ENCODE data around the gene APOOL.

- TF ChIP-seq CEBPB (IDR thresholded peaks at IDR 0.05; ENCODE audit: borderline replicate concordance in 1 of 2, low read depth in 2 of 2, low read length in 2 of 2), result no peak
- TF ChIP-seq ZNF384 (IDR thresholded peaks at IDR 0.05; ENCODE audit: borderline replicate concordance, low read depth, low read length), result no peak
- TF ChIP-seq, protein P1, sequence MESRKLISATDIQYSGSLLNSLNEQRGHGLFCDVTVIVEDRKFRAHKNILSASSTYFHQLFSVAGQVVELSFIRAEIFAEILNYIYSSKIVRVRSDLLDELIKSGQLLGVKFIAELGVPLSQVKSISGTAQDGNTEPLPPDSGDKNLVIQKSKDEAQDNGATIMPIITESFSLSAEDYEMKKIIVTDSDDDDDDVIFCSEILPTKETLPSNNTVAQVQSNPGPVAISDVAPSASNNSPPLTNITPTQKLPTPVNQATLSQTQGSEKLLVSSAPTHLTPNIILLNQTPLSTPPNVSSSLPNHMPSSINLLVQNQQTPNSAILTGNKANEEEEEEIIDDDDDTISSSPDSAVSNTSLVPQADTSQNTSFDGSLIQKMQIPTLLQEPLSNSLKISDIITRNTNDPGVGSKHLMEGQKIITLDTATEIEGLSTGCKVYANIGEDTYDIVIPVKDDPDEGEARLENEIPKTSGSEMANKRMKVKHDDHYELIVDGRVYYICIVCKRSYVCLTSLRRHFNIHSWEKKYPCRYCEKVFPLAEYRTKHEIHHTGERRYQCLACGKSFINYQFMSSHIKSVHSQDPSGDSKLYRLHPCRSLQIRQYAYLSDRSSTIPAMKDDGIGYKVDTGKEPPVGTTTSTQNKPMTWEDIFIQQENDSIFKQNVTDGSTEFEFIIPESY (IDR thresholded peaks at IDR 0.05), result no peak
- TF ChIP-seq FOS (IDR thresholded peaks at IDR 0.05; ENCODE audit: borderline replicate concordance, extremely low read depth, insufficient read length), result no peak
- TF ChIP-seq NBN (IDR thresholded peaks at IDR 0.05), result no peak
- TF ChIP-seq, protein P2, sequence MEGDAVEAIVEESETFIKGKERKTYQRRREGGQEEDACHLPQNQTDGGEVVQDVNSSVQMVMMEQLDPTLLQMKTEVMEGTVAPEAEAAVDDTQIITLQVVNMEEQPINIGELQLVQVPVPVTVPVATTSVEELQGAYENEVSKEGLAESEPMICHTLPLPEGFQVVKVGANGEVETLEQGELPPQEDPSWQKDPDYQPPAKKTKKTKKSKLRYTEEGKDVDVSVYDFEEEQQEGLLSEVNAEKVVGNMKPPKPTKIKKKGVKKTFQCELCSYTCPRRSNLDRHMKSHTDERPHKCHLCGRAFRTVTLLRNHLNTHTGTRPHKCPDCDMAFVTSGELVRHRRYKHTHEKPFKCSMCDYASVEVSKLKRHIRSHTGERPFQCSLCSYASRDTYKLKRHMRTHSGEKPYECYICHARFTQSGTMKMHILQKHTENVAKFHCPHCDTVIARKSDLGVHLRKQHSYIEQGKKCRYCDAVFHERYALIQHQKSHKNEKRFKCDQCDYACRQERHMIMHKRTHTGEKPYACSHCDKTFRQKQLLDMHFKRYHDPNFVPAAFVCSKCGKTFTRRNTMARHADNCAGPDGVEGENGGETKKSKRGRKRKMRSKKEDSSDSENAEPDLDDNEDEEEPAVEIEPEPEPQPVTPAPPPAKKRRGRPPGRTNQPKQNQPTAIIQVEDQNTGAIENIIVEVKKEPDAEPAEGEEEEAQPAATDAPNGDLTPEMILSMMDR (IDR thresholded peaks at IDR 0.05 in 2 of 3, conservative IDR thresholded peaks at IDR 0.05 in 1 of 3; ENCODE audit: control insufficient read depth in 2 of 3, extremely low read depth in 1 of 3, insufficient read depth in 1 of 3, low read depth in 3 of 3, low read length in 3 of 3), result peak; percentile 7 to 44 (median 10); a peak in 3 of 6 replicates
- no peak for TF ChIP-seq FOXM1 (IDR thresholded peaks at IDR 0.05; ENCODE audit: low read depth, low read length)
- no peak for TF ChIP-seq NRF1 (conservative IDR thresholded peaks at IDR 0.05; ENCODE audit: low read depth, low read length)
- TF ChIP-seq NFIC (IDR thresholded peaks at IDR 0.05; ENCODE audit: low read depth, low read length), result no peak
- TF ChIP-seq JUND (IDR thresholded peaks at IDR 0.05; ENCODE audit: low read depth, low read length), result no peak
- no peak for TF ChIP-seq ZNF274 (IDR thresholded peaks at IDR 0.05; ENCODE audit: insufficient read depth, insufficient read length)
- no peak for TF ChIP-seq SRF (IDR thresholded peaks at IDR 0.05; ENCODE audit: low read depth in 2 of 2, low read length in 2 of 2)
Measured at GRCh38 chrX:85052636-85053343, 49.1 kb downstream of the APOOL start.
